ENCODE measurements around the gene WNK1. TPM values are rescaled to one million over a fixed set of nuclear protein-coding genes. Genes with fewer than 3 reads are reported as not detected.

WNK1 gene
- polyA plus RNA-seq, 1 donor (not counting 4 experiments of a cell fraction or from before 2014, with no cell fraction given): 72.3 TPM

DNA sequence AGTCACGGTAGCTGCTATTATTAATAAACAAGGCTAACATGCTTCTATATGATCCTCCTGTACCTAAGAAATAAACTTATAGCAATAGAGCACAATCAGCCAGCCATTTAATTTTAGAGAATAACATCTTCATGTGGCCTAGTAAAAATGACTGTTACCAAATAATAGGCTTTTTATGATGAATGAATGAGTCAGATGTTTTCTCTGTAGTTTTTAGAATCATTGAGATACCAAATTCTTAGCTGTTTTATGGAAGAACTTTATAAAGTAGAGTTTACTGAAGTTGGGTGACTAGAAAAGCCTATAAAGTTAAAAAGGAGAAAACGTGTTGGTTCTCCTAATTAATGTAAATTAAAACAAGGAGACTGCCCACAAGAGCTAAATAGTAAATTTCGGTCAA, 40.7 kb downstream of the WNK1 start:
- Histone ChIP-seq H3K27me3 (ENCODE audit: control insufficient read depth, extremely low read depth, insufficient read depth, low read length) (no peaks in the 10 kb centered on the region), H4K20me1 (ENCODE audit: control insufficient read depth, extremely low read depth, insufficient read depth, low read length) (peaks cover 3% of the 10 kb centered on the region), H3K4me2 (ENCODE audit: control insufficient read depth, extremely low read depth, insufficient read depth, low read depth, low read length) (no peak overlapping the region), H2AFZ (ENCODE audit: control insufficient read depth, low read length) (no peak overlapping the region), H3K79me2 (ENCODE audit: control insufficient read depth, insufficient read depth, low read length) (peaks cover 96% of the 10 kb centered on the region), H3K4me1 (ENCODE audit: control insufficient read depth, extremely low read depth, insufficient read depth, low read length) (peaks cover 30% of the 10 kb centered on the region), H3K9me1 (ENCODE audit: control insufficient read depth, extremely low read depth, insufficient read depth, low read length) (peaks cover 3% of the 10 kb centered on the region), H3K36me3 (ENCODE audit: control insufficient read depth in 2 of 2, extremely low read depth in 1 of 2, insufficient read depth in 2 of 2, low read length in 2 of 2) (no peaks in the 10 kb centered on the region), H3K9me3 (ENCODE audit: control insufficient read depth, low read depth, low read length) (no peaks in the 10 kb centered on the region), H3K4me3 (ENCODE audit: control insufficient read depth in 2 of 3, extremely low read depth in 1 of 3, insufficient read depth in 2 of 3, low read depth in 1 of 3, low read length in 3 of 3) (no peak overlapping the region), H3K9ac (ENCODE audit: control insufficient read depth, extremely low read depth, insufficient read depth, low read length) (no peak overlapping the region), H3K27ac (ENCODE audit: control insufficient read depth, insufficient read depth, low read length) (no peak overlapping the region)
- dilution Hi-C loops (cut with MboI; ENCODE audit: extremely low pct_ligation_motif_present, low sequenced_read_pairs): no loop called here
- TF ChIP-seq EZH2 (IDR thresholded peaks at IDR 0.05; ENCODE audit: low read length): no peak
- TF ChIP-seq, protein P1, sequence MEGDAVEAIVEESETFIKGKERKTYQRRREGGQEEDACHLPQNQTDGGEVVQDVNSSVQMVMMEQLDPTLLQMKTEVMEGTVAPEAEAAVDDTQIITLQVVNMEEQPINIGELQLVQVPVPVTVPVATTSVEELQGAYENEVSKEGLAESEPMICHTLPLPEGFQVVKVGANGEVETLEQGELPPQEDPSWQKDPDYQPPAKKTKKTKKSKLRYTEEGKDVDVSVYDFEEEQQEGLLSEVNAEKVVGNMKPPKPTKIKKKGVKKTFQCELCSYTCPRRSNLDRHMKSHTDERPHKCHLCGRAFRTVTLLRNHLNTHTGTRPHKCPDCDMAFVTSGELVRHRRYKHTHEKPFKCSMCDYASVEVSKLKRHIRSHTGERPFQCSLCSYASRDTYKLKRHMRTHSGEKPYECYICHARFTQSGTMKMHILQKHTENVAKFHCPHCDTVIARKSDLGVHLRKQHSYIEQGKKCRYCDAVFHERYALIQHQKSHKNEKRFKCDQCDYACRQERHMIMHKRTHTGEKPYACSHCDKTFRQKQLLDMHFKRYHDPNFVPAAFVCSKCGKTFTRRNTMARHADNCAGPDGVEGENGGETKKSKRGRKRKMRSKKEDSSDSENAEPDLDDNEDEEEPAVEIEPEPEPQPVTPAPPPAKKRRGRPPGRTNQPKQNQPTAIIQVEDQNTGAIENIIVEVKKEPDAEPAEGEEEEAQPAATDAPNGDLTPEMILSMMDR (optimal IDR thresholded peaks at IDR 0.05 in 1 of 3, IDR thresholded peaks at IDR 0.05 in 1 of 3, conservative IDR thresholded peaks at IDR 0.05 in 1 of 3; ENCODE audit: extremely low read depth in 1 of 3, insufficient read depth in 2 of 3, low read length in 3 of 3): no peak
- DNase-seq (ENCODE audit: low read depth, low spot score) (no peak), FAIRE-seq (no peak)

DNA sequence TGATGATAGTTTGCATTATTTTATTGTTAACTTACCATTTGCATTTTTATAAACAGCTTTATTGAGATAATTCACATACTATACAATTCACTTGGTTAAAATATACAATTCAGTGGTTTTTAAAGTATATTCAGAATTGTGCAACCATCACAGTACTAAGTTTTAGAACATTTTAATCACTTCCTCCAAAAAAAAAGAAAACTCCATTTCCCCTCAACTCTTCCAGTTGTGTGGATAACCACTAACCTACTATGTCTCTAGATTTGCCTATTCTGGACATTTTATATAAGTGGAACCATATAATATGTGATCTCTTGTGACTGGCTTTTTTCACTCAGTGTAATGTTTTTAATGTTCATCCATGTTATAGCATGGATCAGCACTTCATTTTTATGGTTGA, 41.3 kb downstream of the WNK1 start:
- Histone ChIP-seq H3K36me3 (ENCODE audit: control insufficient read depth in 2 of 2, extremely low read depth in 1 of 2, insufficient read depth in 2 of 2, low read length in 2 of 2) (no peaks in the 10 kb centered on the region), H3K27me3 (ENCODE audit: control insufficient read depth, extremely low read depth, insufficient read depth, low read length) (no peaks in the 10 kb centered on the region), H3K4me3 (ENCODE audit: control insufficient read depth in 2 of 3, extremely low read depth in 1 of 3, insufficient read depth in 2 of 3, low read depth in 1 of 3, low read length in 3 of 3) (no peak overlapping the region), H4K20me1 (ENCODE audit: control insufficient read depth, extremely low read depth, insufficient read depth, low read length) (peaks cover 3% of the 10 kb centered on the region), H3K4me1 (ENCODE audit: control insufficient read depth, extremely low read depth, insufficient read depth, low read length) (peaks cover 30% of the 10 kb centered on the region), H3K9ac (ENCODE audit: control insufficient read depth, extremely low read depth, insufficient read depth, low read length) (no peak overlapping the region), H3K9me1 (ENCODE audit: control insufficient read depth, extremely low read depth, insufficient read depth, low read length) (peaks cover 3% of the 10 kb centered on the region), H3K4me2 (ENCODE audit: control insufficient read depth, extremely low read depth, insufficient read depth, low read depth, low read length) (no peak overlapping the region), H3K27ac (ENCODE audit: control insufficient read depth, insufficient read depth, low read length) (no peak overlapping the region), H2AFZ (ENCODE audit: control insufficient read depth, low read length) (no peak overlapping the region), H3K9me3 (ENCODE audit: control insufficient read depth, low read depth, low read length) (no peaks in the 10 kb centered on the region), H3K79me2 (ENCODE audit: control insufficient read depth, insufficient read depth, low read length) (peaks cover 96% of the 10 kb centered on the region)
- FAIRE-seq (no peak), DNase-seq (ENCODE audit: low read depth, low spot score) (no peak)
- TF ChIP-seq, protein P1 (optimal IDR thresholded peaks at IDR 0.05 in 1 of 3, IDR thresholded peaks at IDR 0.05 in 1 of 3, conservative IDR thresholded peaks at IDR 0.05 in 1 of 3; ENCODE audit: extremely low read depth in 1 of 3, insufficient read depth in 2 of 3, low read length in 3 of 3): no peak
- no peak for TF ChIP-seq EZH2 (IDR thresholded peaks at IDR 0.05; ENCODE audit: low read length)
- dilution Hi-C loops (cut with MboI; ENCODE audit: extremely low pct_ligation_motif_present, low sequenced_read_pairs): no loop called here

All from keratinocyte (primary cell).